Measurements from ENCODE around the gene SULT1C3.

DNA sequence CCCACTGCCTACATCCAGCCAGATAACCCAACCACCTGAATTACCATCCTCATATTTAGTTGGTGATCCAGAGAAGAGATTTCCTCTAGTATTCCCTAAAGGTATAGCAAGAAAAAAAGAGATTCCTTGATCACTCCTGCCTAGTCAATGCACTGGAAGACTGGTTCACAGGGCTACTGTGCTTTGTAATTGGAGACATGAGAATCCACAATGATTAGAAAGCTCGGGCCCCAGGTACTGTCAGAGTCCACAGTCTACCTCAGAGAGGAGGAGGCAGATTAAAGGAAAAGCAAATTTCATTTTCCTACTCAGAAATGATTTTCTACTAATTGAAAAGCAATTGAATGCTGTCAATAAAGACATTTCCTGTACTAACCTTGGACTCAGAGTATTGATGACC is 22.3 kb downstream of the SULT1C3 start:
- TF ChIP-seq, protein P1, sequence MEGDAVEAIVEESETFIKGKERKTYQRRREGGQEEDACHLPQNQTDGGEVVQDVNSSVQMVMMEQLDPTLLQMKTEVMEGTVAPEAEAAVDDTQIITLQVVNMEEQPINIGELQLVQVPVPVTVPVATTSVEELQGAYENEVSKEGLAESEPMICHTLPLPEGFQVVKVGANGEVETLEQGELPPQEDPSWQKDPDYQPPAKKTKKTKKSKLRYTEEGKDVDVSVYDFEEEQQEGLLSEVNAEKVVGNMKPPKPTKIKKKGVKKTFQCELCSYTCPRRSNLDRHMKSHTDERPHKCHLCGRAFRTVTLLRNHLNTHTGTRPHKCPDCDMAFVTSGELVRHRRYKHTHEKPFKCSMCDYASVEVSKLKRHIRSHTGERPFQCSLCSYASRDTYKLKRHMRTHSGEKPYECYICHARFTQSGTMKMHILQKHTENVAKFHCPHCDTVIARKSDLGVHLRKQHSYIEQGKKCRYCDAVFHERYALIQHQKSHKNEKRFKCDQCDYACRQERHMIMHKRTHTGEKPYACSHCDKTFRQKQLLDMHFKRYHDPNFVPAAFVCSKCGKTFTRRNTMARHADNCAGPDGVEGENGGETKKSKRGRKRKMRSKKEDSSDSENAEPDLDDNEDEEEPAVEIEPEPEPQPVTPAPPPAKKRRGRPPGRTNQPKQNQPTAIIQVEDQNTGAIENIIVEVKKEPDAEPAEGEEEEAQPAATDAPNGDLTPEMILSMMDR (IDR thresholded peaks at IDR 0.05): no peak
- TF ChIP-seq POLR2AphosphoS5 (IDR thresholded peaks at IDR 0.05): no peak

All from esophagus muscularis mucosa (tissue), 3 donors.